ENCODE data around the gene OXER1.

OXER1 gene

GRCh38 chr2:42793334-42794270 lies 29.7 kb upstream of the OXER1 start:
- DNase-seq: no peak

GRCh38 chr2:42792583-42793333 lies 28.8 kb upstream of the OXER1 start, which contains the start of gene HAAO:
Gene HAAO, minus strand, starts transcription at chr2:42792583. Its CDS starts 47 bp downstream, at chr2:42792536.
- no peak for DNase-seq

GRCh38 chr2:42792087-42792582 lies 28.2 kb upstream of the OXER1 start:
- DNase-seq: no peak

GRCh38 chr2:42791606-42792005 lies 27.7 kb upstream of the OXER1 start:
- no peak for DNase-seq

GRCh38 chr2:42789751-42790150 lies 25.8 kb upstream of the OXER1 start:
- no peak for DNase-seq

GRCh38 chr2:42788882-42789281 lies 24.9 kb upstream of the OXER1 start:
- no peak for DNase-seq

- no peak for DNase-seq
Measured at GRCh38 chr2:42788478-42788793, 24.5 kb upstream of the OXER1 start.

GRCh38 chr2:42787788-42788477 lies 24.0 kb upstream of the OXER1 start:
- no peak for DNase-seq

GRCh38 chr2:42787424-42787787 lies 23.5 kb upstream of the OXER1 start:
- DNase-seq: no peak

- DNase-seq: no peak
Measured at GRCh38 chr2:42786561-42787345, 22.8 kb upstream of the OXER1 start.

- no peak for DNase-seq
Measured at GRCh38 chr2:42784204-42784880, 20.4 kb upstream of the OXER1 start.

- no peak for DNase-seq
Measured at GRCh38 chr2:42783511-42783910, 19.6 kb upstream of the OXER1 start.

- DNase-seq: no peak
Measured at GRCh38 chr2:42781181-42781580, 17.2 kb upstream of the OXER1 start.

GRCh38 chr2:42777883-42778805 lies 14.2 kb upstream of the OXER1 start:
- no peak for DNase-seq

GRCh38 chr2:42775810-42776209 lies 11.9 kb upstream of the OXER1 start:
- no peak for DNase-seq

GRCh38 chr2:42775186-42775585 lies 11.3 kb upstream of the OXER1 start:
- DNase-seq: no peak

- DNase-seq: no peak
Measured at GRCh38 chr2:42771546-42772153, 7.7 kb upstream of the OXER1 start.

GRCh38 chr2:42770288-42771131 lies 6.6 kb upstream of the OXER1 start:
- DNase-seq: no peak

- DNase-seq: no peak
Measured at GRCh38 chr2:42769583-42770287, 5.8 kb upstream of the OXER1 start.

Measured in GOT3 (cell line).